Coronary artery (tissue), 2 donors: ENCODE results near the gene CAPZA1.

Experiments
- DNase-seq: peaks from one replicate; pipeline ENCODE4 v3.0.0-alpha.2; 2017; ENCODE audit warnings: low spot score
- H3K27ac ChIP-seq, 2 donors: fragments of 200-600 bp; sonication (generic); one replicate each; pipeline ENCODE4 v1.5.1; 2016 to 2019
- H3K4me3 ChIP-seq: fragments of 200-600 bp; sonication (generic); 2 replicates; pipeline ENCODE4 v1.5.1; 2016; ENCODE audit warnings: mild to moderate bottlenecking, moderate library complexity
- CTCF ChIP-seq: fragments of 200-600 bp; sonication (generic); IDR thresholded peaks from one replicate; pipeline ENCODE4 v1.5.1; 2019; ENCODE audit warnings: antibody characterized with exemption

The CAPZA1 gene

GRCh38 chr1:112704934-112705627 lies 85.4 kb downstream of the CAPZA1 start:
- peak; percentile 95 for DNase-seq
- no peak for TF ChIP-seq CTCF
- Histone ChIP-seq H3K27ac (peak overlapping the region; percentile 83 to 99), H3K4me3 (peak overlapping the region; percentile 98)

GRCh38 chr1:112706505-112707220 lies 87.0 kb downstream of the CAPZA1 start, which contains the start of gene RHOC:
Gene RHOC (minus strand): TSS chr1:112707127. CDS start chr1:112703799, 3,328 bp downstream.
- TF ChIP-seq CTCF: no peak
- Histone ChIP-seq H3K4me3 (peak within 1 kb of the TSS; percentile 98), H3K27ac (peak within 1 kb of the TSS; percentile 95 to 99)
- no peak for DNase-seq

- TF ChIP-seq CTCF: peak; percentile 89
- peak overlapping the region; percentile 98 for H3K4me3 ChIP-seq
- DNase-seq: peak; percentile 93
- peak overlapping the region; percentile 95 to 99 for H3K27ac ChIP-seq
Observed at GRCh38 chr1:112707221-112708001, 87.8 kb downstream of the CAPZA1 start.

GRCh38 chr1:112708002-112708448 lies 88.4 kb downstream of the CAPZA1 start:
- Histone ChIP-seq H3K4me3 (peak overlapping the region; percentile 98), H3K27ac (peak overlapping the region; percentile 95 to 99)
- TF ChIP-seq CTCF: no peak
- DNase-seq: no peak

- no peak for TF ChIP-seq CTCF
- Histone ChIP-seq H3K27ac (no peak overlapping the region), H3K4me3 (no peak overlapping the region)
- no peak for DNase-seq
Observed at GRCh38 chr1:112708489-112708888, 88.9 kb downstream of the CAPZA1 start.

- Histone ChIP-seq H3K4me3 (no peak overlapping the region), H3K27ac (no peak overlapping the region)
- TF ChIP-seq CTCF: no peak
- DNase-seq: no peak
Observed at GRCh38 chr1:112710159-112710558, 90.5 kb downstream of the CAPZA1 start.
